ENCODE data around the gene ASXL3.

ASXL3 gene

DNA sequence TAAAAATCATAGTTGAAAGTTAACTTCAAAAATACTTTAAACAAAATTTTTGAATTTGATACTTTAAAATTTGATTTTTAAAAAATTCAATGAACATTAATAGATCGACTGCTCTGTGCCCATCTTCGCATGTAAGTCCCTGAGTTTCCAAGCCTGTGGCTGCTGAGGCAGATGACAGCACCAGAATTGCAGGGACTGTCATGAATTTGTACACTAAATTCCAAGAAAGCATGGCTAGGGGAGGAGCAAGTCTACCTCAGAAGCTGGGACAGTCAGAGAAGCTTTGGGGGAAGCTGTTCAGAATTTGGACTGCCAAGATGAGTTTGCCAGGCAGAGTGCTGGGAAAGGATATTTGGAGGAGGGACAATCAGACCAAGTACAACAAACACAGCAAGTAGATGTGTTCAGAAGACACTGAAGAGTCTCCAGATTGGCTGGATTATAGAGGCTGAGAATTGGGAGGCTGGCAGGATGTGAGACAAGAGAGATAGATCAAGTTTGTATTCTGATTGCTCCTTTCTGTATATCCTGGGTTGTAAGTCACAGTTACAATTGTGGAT, 79.0 kb downstream of the ASXL3 start:
- TF ChIP-seq, protein P1, sequence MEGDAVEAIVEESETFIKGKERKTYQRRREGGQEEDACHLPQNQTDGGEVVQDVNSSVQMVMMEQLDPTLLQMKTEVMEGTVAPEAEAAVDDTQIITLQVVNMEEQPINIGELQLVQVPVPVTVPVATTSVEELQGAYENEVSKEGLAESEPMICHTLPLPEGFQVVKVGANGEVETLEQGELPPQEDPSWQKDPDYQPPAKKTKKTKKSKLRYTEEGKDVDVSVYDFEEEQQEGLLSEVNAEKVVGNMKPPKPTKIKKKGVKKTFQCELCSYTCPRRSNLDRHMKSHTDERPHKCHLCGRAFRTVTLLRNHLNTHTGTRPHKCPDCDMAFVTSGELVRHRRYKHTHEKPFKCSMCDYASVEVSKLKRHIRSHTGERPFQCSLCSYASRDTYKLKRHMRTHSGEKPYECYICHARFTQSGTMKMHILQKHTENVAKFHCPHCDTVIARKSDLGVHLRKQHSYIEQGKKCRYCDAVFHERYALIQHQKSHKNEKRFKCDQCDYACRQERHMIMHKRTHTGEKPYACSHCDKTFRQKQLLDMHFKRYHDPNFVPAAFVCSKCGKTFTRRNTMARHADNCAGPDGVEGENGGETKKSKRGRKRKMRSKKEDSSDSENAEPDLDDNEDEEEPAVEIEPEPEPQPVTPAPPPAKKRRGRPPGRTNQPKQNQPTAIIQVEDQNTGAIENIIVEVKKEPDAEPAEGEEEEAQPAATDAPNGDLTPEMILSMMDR (IDR thresholded peaks at IDR 0.05; ENCODE audit: borderline replicate concordance, insufficient read depth, low read depth, low read length): no peak
- no peak overlapping the region for H3K4me3 ChIP-seq (ENCODE audit: low read depth, low read length)

DNA sequence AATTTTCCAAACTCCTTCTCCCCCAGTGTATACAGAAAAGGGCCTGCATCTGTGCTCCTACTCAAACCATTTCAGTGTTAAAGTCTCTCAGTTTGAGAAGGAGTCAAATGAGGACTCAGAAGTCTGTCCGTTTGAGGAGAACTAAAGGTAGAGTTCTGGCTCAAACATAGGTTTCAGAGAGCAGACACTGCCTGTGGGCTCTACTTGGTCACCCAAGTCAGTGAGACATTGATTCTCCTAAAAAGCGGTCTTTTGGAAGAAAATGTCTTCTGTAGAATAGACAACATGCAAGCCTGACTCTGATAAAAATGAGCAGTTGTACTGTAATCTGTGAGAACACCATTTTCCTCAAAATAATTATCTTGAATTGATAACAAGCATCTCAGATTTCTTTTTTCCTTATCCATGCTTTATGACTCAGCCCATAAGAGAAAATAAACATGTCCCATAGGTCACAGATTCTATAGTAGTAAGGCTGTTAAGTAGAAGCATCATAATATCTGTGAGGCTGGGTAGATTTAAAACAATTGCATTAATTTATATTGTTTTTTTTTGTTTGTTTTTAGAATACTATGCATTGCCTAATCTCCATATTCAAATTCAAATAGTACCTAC, 82.8 kb downstream of the ASXL3 start:
- TF ChIP-seq, protein P1 (IDR thresholded peaks at IDR 0.05; ENCODE audit: borderline replicate concordance, insufficient read depth, low read depth, low read length): no peak
- H3K4me3 ChIP-seq (ENCODE audit: low read depth, low read length): no peak overlapping the region

DNA sequence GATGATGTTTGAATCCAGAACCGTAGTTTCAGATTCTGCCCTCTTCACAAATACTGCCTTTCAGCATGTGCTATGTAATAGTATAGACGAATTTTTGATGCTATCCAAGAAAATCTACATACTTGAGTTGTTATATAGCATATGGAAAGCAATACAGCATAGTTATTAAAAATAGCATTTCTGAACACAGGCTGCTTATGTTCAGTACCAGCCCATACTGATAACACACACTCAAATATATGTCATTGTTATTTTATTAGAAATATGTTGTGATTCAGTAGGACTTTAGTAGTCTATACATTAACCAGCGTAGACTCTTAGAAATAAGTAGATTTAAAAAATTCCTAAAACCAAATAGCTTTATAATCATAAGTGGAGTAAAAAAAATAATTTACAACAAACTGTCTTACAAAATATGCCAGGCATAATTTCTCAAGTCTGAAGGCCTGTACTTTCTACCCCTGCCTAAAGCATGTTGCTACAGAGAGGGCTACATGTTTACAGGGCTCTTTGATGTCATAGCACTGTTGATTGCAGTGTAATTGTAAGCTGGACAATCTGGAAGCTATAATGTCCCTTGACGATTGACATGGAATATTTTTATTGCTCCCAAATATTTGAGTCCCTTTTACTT, 86.3 kb downstream of the ASXL3 start:
- no peak overlapping the region for H3K4me3 ChIP-seq (ENCODE audit: low read depth, low read length)
- TF ChIP-seq, protein P1 (IDR thresholded peaks at IDR 0.05; ENCODE audit: borderline replicate concordance, insufficient read depth, low read depth, low read length): no peak

DNA sequence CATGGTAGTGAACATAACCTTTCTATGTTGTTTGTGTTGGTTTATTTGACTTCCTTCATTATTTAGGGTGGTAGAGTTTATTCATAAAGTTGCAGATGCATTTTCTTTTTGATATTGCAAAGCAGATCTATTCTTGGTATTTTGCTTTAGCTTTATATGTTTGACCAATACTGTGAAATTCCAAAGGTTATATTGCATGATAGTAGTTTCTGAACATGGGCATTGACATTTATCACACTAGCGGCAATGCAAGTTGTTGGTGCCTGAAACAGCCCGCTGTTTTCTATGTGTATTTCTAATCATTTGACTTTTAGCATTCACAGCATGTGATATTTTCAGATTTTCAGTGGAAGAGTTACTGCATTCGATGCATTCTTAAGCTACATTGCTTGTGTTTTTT, 87.2 kb downstream of the ASXL3 start:
- TF ChIP-seq, protein P1 (IDR thresholded peaks at IDR 0.05; ENCODE audit: borderline replicate concordance, insufficient read depth, low read depth, low read length): no peak
- H3K4me3 ChIP-seq (ENCODE audit: low read depth, low read length): no peak overlapping the region

DNA sequence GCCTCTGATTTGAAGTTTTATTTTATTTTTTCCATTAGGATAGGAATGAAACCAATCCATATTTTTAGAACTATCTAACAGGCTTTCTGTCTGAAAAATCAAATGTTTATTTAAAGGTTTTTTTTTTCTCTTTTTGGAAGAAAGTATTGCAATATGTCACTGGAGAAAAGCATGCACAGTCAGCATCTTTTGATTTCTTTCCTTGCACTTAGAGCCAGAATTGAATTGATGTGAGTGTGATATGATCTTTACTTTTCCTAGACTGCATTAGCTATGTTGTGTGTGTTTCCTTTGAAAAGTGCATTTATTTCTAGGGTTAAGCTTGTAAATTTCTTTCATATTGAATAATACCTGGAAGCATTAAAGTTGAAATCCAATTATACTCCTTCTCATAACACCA, 87.6 kb downstream of the ASXL3 start:
- H3K4me3 ChIP-seq (ENCODE audit: low read depth, low read length): no peak overlapping the region
- TF ChIP-seq, protein P1 (IDR thresholded peaks at IDR 0.05; ENCODE audit: borderline replicate concordance, insufficient read depth, low read depth, low read length): no peak

DNA sequence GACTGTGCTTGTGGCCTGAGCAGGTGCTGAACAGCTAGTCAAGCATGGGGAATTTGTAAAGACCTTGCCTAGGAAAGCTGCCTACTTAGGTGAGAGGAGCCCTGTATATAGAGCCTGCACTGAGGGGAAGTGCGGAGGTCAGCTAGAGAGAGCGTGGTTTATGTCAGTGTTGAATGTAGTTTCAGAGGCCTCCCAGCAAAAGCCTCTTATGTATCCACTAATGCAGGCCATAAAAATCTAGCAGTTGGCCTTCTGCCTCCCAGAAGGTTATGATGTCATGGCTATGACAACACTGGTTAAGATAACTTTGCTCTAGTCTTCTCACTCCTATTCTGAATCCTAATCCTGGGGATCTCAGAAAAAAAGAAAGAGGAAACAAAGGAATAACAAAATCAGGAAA, 88.9 kb downstream of the ASXL3 start:
- TF ChIP-seq, protein P1 (IDR thresholded peaks at IDR 0.05; ENCODE audit: borderline replicate concordance, insufficient read depth, low read depth, low read length): no peak
- no peak overlapping the region for H3K4me3 ChIP-seq (ENCODE audit: low read depth, low read length)

DNA sequence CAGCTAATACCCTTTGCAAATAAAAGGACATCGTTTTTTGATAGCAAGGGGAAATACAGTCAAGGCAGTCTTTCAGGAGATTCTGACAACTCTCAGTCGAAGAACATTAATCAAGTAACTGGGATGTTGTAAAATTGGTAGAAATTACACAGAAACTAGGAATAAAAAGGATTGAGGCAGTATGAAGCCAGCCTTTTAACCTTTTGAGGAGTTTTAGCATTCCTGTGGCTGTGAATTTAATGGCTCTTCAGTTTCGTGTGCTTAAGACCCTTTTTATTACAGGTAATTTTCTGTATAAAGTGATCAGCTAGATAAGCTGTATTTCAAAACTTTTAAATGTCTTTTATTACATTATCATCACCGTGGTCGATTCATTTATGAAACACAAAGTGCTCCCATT, 91.6 kb downstream of the ASXL3 start:
- TF ChIP-seq, protein P1 (IDR thresholded peaks at IDR 0.05; ENCODE audit: borderline replicate concordance, insufficient read depth, low read depth, low read length): no peak

More for the DNA sequence above, 91.6 kb downstream of the ASXL3 start:
- no peak overlapping the region for H3K4me3 ChIP-seq (ENCODE audit: low read depth, low read length)

Measured in GM12875 (cell line).